SU-DHL-6 (cell line): ENCODE data around the gene LARP4B.

Source experiments
- H2AFZ ChIP-seq: fragments of 200-600 bp; sonication (generic); 2 replicates; pipeline ENCODE4 v1.6.1; 2014; ENCODE audit warnings: low read depth, mild to moderate bottlenecking, moderate library complexity, mixed read lengths, antibody characterized with exemption, low read length; ENCODE audit not compliant: severe bottlenecking
- H3F3A ChIP-seq: fragments of 200-600 bp; shearing (Covaris generic); 2 replicates; pipeline ENCODE4 v1.6.0; 2016; ENCODE audit warnings: antibody characterized with exemption, mild to moderate bottlenecking; ENCODE audit not compliant: insufficient read depth
- H3K27ac ChIP-seq: fragments of 200-600 bp; sonication (generic); 2 replicates; pipeline ENCODE4 v1.5.1; 2016; ENCODE audit warnings: low read depth, mild to moderate bottlenecking, low read length, moderate library complexity, mixed read lengths
- H3K27me3 ChIP-seq: fragments of 200-600 bp; sonication (generic), shearing (Covaris generic); 2 replicates; pipeline ENCODE4 v1.6.0; 2014; ENCODE audit warnings: mild to moderate bottlenecking, low read length
- H3K36me3 ChIP-seq: fragments of 200-600 bp; sonication (generic); 2 replicates; pipeline ENCODE4 v1.6.1; 2014; ENCODE audit warnings: mild to moderate bottlenecking, low read length, mixed read lengths
- H3K4me2 ChIP-seq: fragments of 300-600, 200-600 bp; shearing (Covaris generic), sonication (generic); 2 replicates; pipeline ENCODE4 v1.6.0; 2014; ENCODE audit warnings: low read length, low read depth, mild to moderate bottlenecking; ENCODE audit not compliant: poor library complexity, severe bottlenecking
- H3K4me3 ChIP-seq: fragments of 200-600 bp; sonication (generic); 2 replicates; pipeline ENCODE4 v1.5.1; 2014; ENCODE audit warnings: antibody characterized with exemption, low read length, mild to moderate bottlenecking, mixed read lengths; ENCODE audit not compliant: insufficient read depth, poor library complexity, severe bottlenecking
- H3K79me2 ChIP-seq: fragments of 200-600 bp; sonication (generic); 2 replicates; pipeline ENCODE4 v1.6.1; 2014; ENCODE audit warnings: mild to moderate bottlenecking, low read length, moderate library complexity; ENCODE audit not compliant: insufficient read depth
- H3K9ac ChIP-seq: fragments of 200-600 bp; sonication (generic); 2 replicates; pipeline ENCODE4 v1.7.0; 2014; ENCODE audit warnings: mild to moderate bottlenecking, low read length
- H3K9me2 ChIP-seq: fragments of 200-600 bp; sonication (generic); replicated peaks from 2 replicates; pipeline ENCODE4 v1.6.1; 2014; ENCODE audit warnings: low read length; ENCODE audit not compliant: insufficient read depth
- H3K9me3 ChIP-seq: fragments of 200-600 bp; sonication (generic); 2 replicates; pipeline ENCODE4 v1.6.1; 2014; ENCODE audit warnings: low read length, mixed read lengths; ENCODE audit not compliant: insufficient read depth
- H4K20me1 ChIP-seq: fragments of 200-600 bp; sonication (generic); 2 replicates; pipeline ENCODE4 v1.6.1; 2014; ENCODE audit warnings: low read depth, mild to moderate bottlenecking, antibody characterized with exemption, low read length, moderate library complexity, mixed read lengths
- CTCF ChIP-seq: fragments of 200-600 bp; sonication (generic); IDR thresholded peaks from one replicate; pipeline ENCODE4 v1.5.1; 2017; ENCODE audit warnings: antibody characterized with exemption, mild to moderate bottlenecking, low read length, moderate library complexity; ENCODE audit not compliant: insufficient read depth, poor library complexity, severe bottlenecking
- EZH2phosphoT487 ChIP-seq: fragments of 200-600 bp; sonication (generic), shearing (Covaris generic); conservative IDR thresholded peaks from 2 replicates; pipeline ENCODE4 v1.6.1; 2018; ENCODE audit warnings: mild to moderate bottlenecking, antibody characterized with exemption, low read length, moderate library complexity, mixed read lengths

Gene LARP4B

GRCh38 chr10:774661-775244 is 156.8 kb downstream of the LARP4B start:
- Histone ChIP-seq H3K36me3 (no peaks in the 10 kb centered on the region), H3F3A (no peaks in the 10 kb centered on the region), H3K9me3 (no peaks in the 10 kb centered on the region), H2AFZ (no peak overlapping the region), H3K9ac (no peak overlapping the region), H3K27me3 (no peaks in the 10 kb centered on the region), H3K4me3 (no peak overlapping the region), H3K4me2 (no peak overlapping the region), H3K79me2 (no peaks in the 10 kb centered on the region), H4K20me1 (no peaks in the 10 kb centered on the region), H3K27ac (no peak overlapping the region), H3K9me2 (no peaks in the 10 kb centered on the region)
- TF ChIP-seq CTCF (no peak), EZH2phosphoT487 (no peak)

- no peak for TF ChIP-seq CTCF
- no peak for TF ChIP-seq EZH2phosphoT487
- no peaks in the 10 kb centered on the region for H3F3A ChIP-seq
- no peak overlapping the region for H3K27ac ChIP-seq
- H3K9ac ChIP-seq, result no peak overlapping the region
- no peak overlapping the region for H3K4me3 ChIP-seq
- H3K79me2 ChIP-seq, result no peaks in the 10 kb centered on the region
- H3K9me3 ChIP-seq, result no peaks in the 10 kb centered on the region
- no peaks in the 10 kb centered on the region for H3K36me3 ChIP-seq
- H3K4me2 ChIP-seq, result no peak overlapping the region
- no peak overlapping the region for H2AFZ ChIP-seq
- H4K20me1 ChIP-seq, result no peaks in the 10 kb centered on the region
- H3K9me2 ChIP-seq, result no peaks in the 10 kb centered on the region
- no peaks in the 10 kb centered on the region for H3K27me3 ChIP-seq
Observed at GRCh38 chr10:774223-774622, 157.3 kb downstream of the LARP4B start.

GRCh38 chr10:773562-774161 is 157.8 kb downstream of the LARP4B start:
- Histone ChIP-seq H3K79me2 (no peaks in the 10 kb centered on the region), H3K9ac (no peak overlapping the region), H3K4me2 (no peak overlapping the region), H3F3A (no peaks in the 10 kb centered on the region), H3K27me3 (no peaks in the 10 kb centered on the region), H3K4me3 (no peak overlapping the region), H2AFZ (no peak overlapping the region), H3K27ac (no peak overlapping the region), H3K9me3 (no peaks in the 10 kb centered on the region), H4K20me1 (no peaks in the 10 kb centered on the region), H3K36me3 (no peaks in the 10 kb centered on the region), H3K9me2 (no peaks in the 10 kb centered on the region)
- TF ChIP-seq EZH2phosphoT487, result no peak
- no peak for TF ChIP-seq CTCF
